ENCODE measurements around the gene RMI1.

RMI1 gene

GRCh38 chr9:84045481-84046097 is 65.0 kb downstream of the RMI1 start:
- TF ChIP-seq CTCF (conservative IDR thresholded peaks at IDR 0.05; ENCODE audit: low read length): no peak
- no peak for DNase-seq (ENCODE audit: low read depth)
- no peak overlapping the region for H3K4me3 ChIP-seq (ENCODE audit: low read length)

All from AG10803 (cell line).